IPS-15b (cell line): ENCODE measurements around the gene STIMATE.

Source experiments
- H3K27me3 ChIP-seq: one replicate; pipeline ENCODE4 v1.6.1; 2013; ENCODE audit warnings: low read length; ENCODE audit not compliant: control insufficient read depth, insufficient read depth
- H3K36me3 ChIP-seq: one replicate; pipeline ENCODE4 v1.6.1; 2013; ENCODE audit warnings: low read length; ENCODE audit not compliant: control insufficient read depth, insufficient read depth
- H3K4me1 ChIP-seq: one replicate; pipeline ENCODE4 v1.6.1; 2013; ENCODE audit warnings: mild to moderate bottlenecking, low read length; ENCODE audit not compliant: control insufficient read depth, insufficient read depth
- H3K4me3 ChIP-seq: one replicate; pipeline ENCODE4 v1.5.1; 2013; ENCODE audit warnings: low read depth, low read length
- H3K9ac ChIP-seq: one replicate; pipeline ENCODE4 v1.6.1; 2013; ENCODE audit warnings: low read depth, mild to moderate bottlenecking, low read length
- H3K9me3 ChIP-seq: one replicate; pipeline ENCODE4 v1.6.1; 2013; ENCODE audit warnings: mild to moderate bottlenecking, low read length; ENCODE audit not compliant: control insufficient read depth, insufficient read depth

Gene STIMATE

GRCh38 chr3:52879090-52879489, 18.3 kb downstream of the STIMATE start:
- H3K9me3 ChIP-seq: no peaks in the 10 kb centered on the region
- no peak overlapping the region for H3K4me3 ChIP-seq
- H3K4me1 ChIP-seq: peaks cover 3% of the 10 kb centered on the region
- no peaks in the 10 kb centered on the region for H3K27me3 ChIP-seq
- H3K9ac ChIP-seq: no peak overlapping the region
- H3K36me3 ChIP-seq: no peaks in the 10 kb centered on the region

DNA sequence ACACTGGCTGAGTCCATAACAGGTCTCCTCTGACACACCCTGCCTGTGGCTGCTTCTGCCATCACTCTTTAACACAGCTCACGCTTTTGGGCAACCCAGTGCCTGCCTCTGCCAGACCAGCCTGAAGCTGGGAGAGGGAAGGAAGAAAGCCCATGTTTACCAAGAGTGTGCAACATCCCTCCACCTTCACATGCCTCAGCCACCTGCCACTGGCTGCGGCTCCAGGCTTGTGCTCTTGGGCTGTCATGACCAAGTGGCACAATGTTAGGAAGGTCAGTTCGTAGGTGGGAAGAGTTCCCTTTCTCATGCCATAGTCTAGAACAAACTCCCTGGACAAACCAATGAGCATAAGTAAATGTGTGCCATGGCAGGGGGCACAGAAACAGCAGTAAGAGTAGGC, 20.3 kb downstream of the STIMATE start:
- Histone ChIP-seq H3K36me3 (no peaks in the 10 kb centered on the region), H3K9ac (no peak overlapping the region), H3K4me1 (peaks cover 9% of the 10 kb centered on the region), H3K4me3 (no peak overlapping the region), H3K27me3 (no peaks in the 10 kb centered on the region), H3K9me3 (no peaks in the 10 kb centered on the region)

GRCh38 chr3:52874864-52875587, 22.3 kb downstream of the STIMATE start:
- Histone ChIP-seq H3K4me1 (peaks cover 9% of the 10 kb centered on the region), H3K9ac (no peak overlapping the region), H3K27me3 (no peaks in the 10 kb centered on the region), H3K36me3 (peaks cover 4% of the 10 kb centered on the region), H3K9me3 (no peaks in the 10 kb centered on the region), H3K4me3 (no peak overlapping the region)

GRCh38 chr3:52874160-52874701, 23.1 kb downstream of the STIMATE start:
- no peaks in the 10 kb centered on the region for H3K27me3 ChIP-seq
- peaks cover 9% of the 10 kb centered on the region for H3K4me1 ChIP-seq
- H3K9ac ChIP-seq: no peak overlapping the region
- no peak overlapping the region for H3K4me3 ChIP-seq
- no peaks in the 10 kb centered on the region for H3K9me3 ChIP-seq
- H3K36me3 ChIP-seq: peaks cover 4% of the 10 kb centered on the region

DNA sequence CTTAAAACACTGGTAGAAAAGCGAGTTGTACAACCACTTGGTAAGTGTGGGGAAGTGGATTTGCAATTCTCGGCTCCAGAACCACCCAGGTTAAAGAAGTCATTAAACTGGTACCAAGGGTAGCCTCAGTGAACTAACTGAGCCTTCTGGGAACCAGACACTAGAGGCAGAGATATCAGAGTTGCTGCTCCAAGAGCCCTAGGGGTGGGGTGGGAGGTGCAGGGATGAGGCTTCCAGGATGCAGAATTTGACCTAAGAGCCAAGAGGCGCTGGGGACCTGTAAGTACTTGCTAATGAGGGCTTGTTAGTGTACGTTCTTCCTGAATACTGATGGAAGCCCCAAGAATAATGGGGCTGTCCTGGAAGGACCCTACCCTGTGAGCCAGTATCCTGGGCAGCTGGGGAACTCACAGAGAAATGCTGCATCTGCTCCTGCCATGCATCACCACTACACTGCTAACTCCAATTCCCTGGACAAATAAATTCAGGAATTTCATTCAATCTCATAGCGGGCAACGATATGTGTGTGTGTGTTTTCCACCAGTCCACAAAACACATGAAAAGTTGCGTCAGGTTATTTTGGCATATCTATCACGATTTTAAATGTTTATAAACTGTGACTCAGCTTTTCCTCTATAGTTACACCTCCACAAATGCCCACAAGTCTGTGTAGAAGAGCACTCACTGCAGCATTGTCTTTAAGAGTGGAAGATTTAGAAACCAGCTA, 23.8 kb downstream of the STIMATE start:
- Histone ChIP-seq H3K4me3 (no peak overlapping the region), H3K4me1 (peaks cover 9% of the 10 kb centered on the region), H3K36me3 (peaks cover 4% of the 10 kb centered on the region), H3K27me3 (no peaks in the 10 kb centered on the region), H3K9me3 (no peaks in the 10 kb centered on the region), H3K9ac (no peak overlapping the region)

DNA sequence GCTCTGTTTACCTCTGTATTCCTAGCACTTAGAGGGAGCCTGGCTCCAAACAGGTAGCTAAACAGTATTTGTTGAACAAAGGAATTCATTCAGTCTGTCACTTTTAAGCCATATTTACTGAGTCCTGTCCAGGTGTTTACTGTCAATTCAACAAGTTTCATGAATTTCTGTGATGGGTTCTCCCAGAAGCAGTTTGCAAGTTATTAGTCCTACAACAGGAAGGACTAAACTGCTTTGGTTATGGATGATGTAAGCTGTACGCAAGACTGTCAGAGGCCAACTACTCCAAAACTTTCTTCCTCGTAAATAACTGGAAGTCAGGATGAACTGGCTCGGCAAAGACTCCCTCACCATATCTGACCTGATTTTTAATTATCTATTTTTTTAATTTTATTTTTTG, 25.1 kb downstream of the STIMATE start:
- Histone ChIP-seq H3K27me3 (no peaks in the 10 kb centered on the region), H3K4me1 (peaks cover 9% of the 10 kb centered on the region), H3K9ac (no peak overlapping the region), H3K36me3 (peaks cover 4% of the 10 kb centered on the region), H3K4me3 (no peak overlapping the region), H3K9me3 (no peaks in the 10 kb centered on the region)

GRCh38 chr3:52871761-52872160, 25.6 kb downstream of the STIMATE start:
- Histone ChIP-seq H3K36me3 (peaks cover 4% of the 10 kb centered on the region), H3K9me3 (no peaks in the 10 kb centered on the region), H3K4me1 (peaks cover 9% of the 10 kb centered on the region), H3K27me3 (no peaks in the 10 kb centered on the region), H3K9ac (no peak overlapping the region), H3K4me3 (no peak overlapping the region)

- Histone ChIP-seq H3K27me3 (no peaks in the 10 kb centered on the region), H3K9ac (no peak overlapping the region), H3K4me1 (peaks cover 6% of the 10 kb centered on the region), H3K9me3 (no peaks in the 10 kb centered on the region), H3K36me3 (peaks cover 4% of the 10 kb centered on the region), H3K4me3 (no peak overlapping the region)
Observed at GRCh38 chr3:52870471-52870870, 26.9 kb downstream of the STIMATE start.

- Histone ChIP-seq H3K36me3 (peaks cover 4% of the 10 kb centered on the region), H3K4me3 (no peak overlapping the region), H3K4me1 (no peaks in the 10 kb centered on the region), H3K9ac (no peak overlapping the region), H3K27me3 (no peaks in the 10 kb centered on the region), H3K9me3 (no peaks in the 10 kb centered on the region)
Observed at GRCh38 chr3:52866427-52866826, 30.9 kb downstream of the STIMATE start.

DNA sequence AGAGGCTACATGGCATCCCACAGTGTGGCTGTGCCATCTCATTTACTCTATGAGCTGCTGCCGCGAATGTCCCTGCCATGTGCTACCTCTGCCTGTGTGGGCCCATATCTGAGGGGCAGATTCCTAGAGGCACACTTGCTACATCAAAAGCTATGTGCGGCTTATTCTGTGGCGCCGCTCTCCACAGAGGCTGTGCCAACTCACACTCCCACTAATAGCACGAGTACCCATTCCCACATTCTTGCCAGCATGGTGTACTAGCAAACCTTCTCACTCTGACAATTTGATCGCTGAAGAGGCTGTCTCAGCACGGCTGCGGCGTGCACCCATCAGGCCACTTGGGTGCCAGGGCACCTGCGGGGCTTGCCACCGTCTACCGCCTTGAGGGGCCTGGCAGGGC, 31.4 kb downstream of the STIMATE start:
- Histone ChIP-seq H3K27me3 (no peaks in the 10 kb centered on the region), H3K9ac (no peak overlapping the region), H3K4me1 (no peaks in the 10 kb centered on the region), H3K4me3 (no peak overlapping the region), H3K9me3 (no peaks in the 10 kb centered on the region), H3K36me3 (peaks cover 4% of the 10 kb centered on the region)

DNA sequence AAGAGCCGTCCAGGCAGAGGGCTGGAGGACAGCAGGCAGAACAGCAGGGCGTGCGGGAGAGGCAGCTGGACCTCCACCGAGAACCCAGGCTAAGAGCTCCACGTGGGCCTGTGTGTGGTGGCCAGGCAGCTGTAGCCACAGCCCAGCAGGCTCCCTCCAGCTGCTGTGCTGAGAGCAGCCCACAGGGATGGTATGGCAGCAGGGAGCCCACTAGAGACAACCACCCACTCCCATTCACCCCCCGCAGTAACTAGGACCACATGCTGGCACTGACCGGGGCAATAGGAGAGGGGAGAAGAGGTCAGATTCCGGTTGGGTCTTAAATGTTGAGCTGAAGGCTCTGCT, 37.0 kb downstream of the STIMATE start:
- H3K4me3 ChIP-seq: no peak overlapping the region
- H3K9ac ChIP-seq: no peak overlapping the region
- no peaks in the 10 kb centered on the region for H3K9me3 ChIP-seq
- no peaks in the 10 kb centered on the region for H3K27me3 ChIP-seq
- no peaks in the 10 kb centered on the region for H3K4me1 ChIP-seq
- H3K36me3 ChIP-seq: no peaks in the 10 kb centered on the region
